GM12891 (cell line): Measurements from ENCODE around the gene XIAP.
"Not testable (repeated sequence)": the region's sequence is repeated elsewhere in the genome, so short reads cannot be mapped to it uniquely, and the experiment has no call there.

Experiments used
- DNase-seq: peaks from one replicate; pipeline ENCODE4 v3.0.0; 2011; ENCODE audit warnings: low spot score; ENCODE audit not compliant: insufficient read length
- FAIRE-seq: peaks from 2 replicates; lab custom pipeline; 2011; peaks lifted over from hg19 to GRCh38; lab: Jason Lieb, UNC
- PAX5 ChIP-seq: IDR thresholded peaks from 2 replicates; pipeline ENCODE4 v1.6.1; 2011; ENCODE audit warnings: low read length, moderate library complexity, mild to moderate bottlenecking; ENCODE audit not compliant: insufficient read depth, severe bottlenecking
- POLR2A ChIP-seq: IDR thresholded peaks from 2 replicates; pipeline ENCODE4 v1.6.1; 2011; ENCODE audit warnings: low read depth, low read length, control low read depth
- POLR2AphosphoS5 ChIP-seq: IDR thresholded peaks from 2 replicates; pipeline ENCODE4 v1.6.1; 2011; ENCODE audit warnings: low read depth, low read length, control low read depth
- POU2F2 ChIP-seq: IDR thresholded peaks from 2 replicates; pipeline ENCODE4 v1.6.1; 2011; ENCODE audit warnings: low read depth, mild to moderate bottlenecking, control low read depth, low read length, moderate library complexity
- SPI1 ChIP-seq: IDR thresholded peaks from 2 replicates; pipeline ENCODE4 v1.6.1; 2011; ENCODE audit warnings: low read depth, low read length, control low read depth
- TAF1 ChIP-seq: IDR thresholded peaks from 2 replicates; pipeline ENCODE4 v1.6.1; 2011; ENCODE audit warnings: low read depth, low read length, control low read depth

Gene XIAP

DNA sequence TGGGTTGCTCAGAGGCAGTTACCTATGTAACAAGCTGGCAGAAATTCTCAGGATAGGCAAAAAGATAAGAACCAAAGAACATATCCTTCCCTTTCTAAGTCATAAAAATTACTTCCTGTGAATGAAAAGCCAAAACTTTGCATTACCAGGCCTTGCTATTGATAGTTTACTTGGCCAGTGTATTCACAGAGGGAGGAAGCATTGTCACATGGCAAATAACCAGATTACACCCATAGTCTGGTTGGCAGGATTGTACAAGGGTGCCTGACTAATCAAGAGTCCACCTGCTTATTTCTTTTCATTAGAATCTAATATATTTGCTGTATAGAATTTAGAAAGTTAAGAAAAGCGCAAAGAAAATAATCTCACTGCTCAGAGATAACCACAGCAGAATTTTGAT is 14.1 kb downstream of the XIAP start:
- FAIRE-seq (no peak), DNase-seq (no peak)
- TF ChIP-seq TAF1 (no peak), POLR2AphosphoS5 (no peak), POLR2A (no peak), POU2F2 (no peak), PAX5 (no peak), SPI1 (no peak)

DNA sequence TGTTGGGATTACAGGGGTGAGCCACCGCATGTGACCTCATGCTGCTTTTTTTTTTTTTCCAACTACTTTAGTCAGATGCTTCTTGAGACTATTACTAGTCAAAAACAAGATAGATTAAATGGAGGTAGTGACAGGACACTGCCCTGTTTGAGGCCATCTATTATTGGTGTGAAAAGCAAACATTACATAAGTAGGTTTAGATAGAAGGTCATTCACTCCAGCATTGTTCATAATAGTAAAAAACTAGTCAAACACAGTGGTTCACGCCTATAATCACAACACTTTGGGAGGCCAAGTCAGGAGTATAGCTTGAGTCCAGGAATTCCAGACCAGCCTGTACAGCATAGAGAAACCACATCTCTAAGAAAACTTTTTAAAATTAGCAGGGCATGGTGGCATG is 16.3 kb downstream of the XIAP start:
- TF ChIP-seq PAX5, result no peak
- no peak for TF ChIP-seq POLR2AphosphoS5
- TF ChIP-seq POLR2A, result no peak
- no peak for TF ChIP-seq TAF1
- no peak for TF ChIP-seq POU2F2
- no peak for TF ChIP-seq SPI1
- no peak for FAIRE-seq
- no peak for DNase-seq

DNA sequence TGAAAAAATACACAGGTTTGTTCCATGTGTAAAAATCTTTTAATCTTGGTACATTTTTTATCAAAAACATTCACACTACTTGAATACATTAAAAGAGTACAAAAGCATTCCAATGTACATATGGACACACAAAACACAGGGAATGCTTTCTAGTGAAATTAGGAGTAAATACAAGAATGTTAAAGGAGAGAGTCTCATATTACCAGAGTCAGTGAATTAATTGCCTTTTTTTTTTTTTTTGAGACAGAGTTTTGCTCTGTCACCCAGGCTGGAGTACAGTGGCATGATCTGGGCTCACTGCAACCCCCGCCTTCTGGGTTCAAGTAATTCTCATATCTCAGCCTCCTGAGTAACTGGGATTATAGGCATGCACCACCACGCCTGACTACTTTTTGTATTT is 17.0 kb downstream of the XIAP start:
- FAIRE-seq (no peak), DNase-seq (no peak)
- TF ChIP-seq SPI1 (no peak), POU2F2 (no peak), POLR2A (no peak), TAF1 (no peak), POLR2AphosphoS5 (no peak), PAX5 (no peak)

DNA sequence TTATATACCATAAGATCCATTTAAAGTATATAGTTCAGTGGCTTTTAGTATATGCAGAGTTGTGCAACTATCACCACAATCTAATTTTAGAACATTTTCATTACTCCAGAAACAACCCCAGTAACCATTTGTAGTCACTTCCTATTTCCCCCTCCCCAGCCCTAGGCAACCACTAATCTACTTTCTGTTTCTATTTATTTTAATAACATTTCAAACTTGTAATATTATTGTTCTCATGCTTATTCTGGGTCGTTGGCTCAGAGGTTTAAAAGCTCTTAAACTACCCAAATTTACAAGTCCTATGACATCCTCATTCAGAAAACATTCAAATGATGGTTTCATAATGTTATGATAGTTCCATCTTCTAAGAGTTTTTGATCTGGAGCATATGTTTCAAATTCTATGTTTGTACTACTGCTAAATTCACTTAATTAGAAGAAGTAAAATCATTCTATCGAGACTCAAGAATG is 18.4 kb downstream of the XIAP start:
- peak; percentile 83 for FAIRE-seq

GRCh38 chrX:123881330-123881729 is 21.5 kb downstream of the XIAP start:
- DNase-seq (no peak), FAIRE-seq (no peak)
- no peak for TF ChIP-seq SPI1
- no peak for TF ChIP-seq PAX5
- no peak for TF ChIP-seq POU2F2
- TF ChIP-seq TAF1, result no peak
- no peak for TF ChIP-seq POLR2AphosphoS5
- no peak for TF ChIP-seq POLR2A

More for the DNA sequence above, 18.4 kb downstream of the XIAP start:
- DNase-seq, result no peak
- no peak for TF ChIP-seq TAF1
- TF ChIP-seq SPI1, result peak; percentile 66

DNA sequence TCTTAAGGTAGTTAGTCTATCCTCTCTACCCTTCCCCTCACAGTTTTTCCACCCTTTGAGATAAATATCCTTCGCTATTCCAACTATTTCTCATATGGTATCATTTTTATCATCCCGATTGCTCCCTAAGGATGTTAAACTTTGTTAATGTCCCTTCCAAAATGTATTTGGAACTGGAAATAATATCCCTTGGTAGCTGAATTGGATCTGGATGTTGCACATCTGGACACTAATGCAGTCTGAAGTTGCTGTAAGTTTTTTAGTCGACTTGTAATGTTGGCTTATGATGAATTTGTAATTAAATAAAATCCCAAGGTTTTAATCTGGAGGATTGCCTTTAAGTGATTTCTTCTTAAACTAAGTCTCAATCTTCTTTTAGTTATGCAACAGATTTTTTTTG is 22.5 kb downstream of the XIAP start:
- FAIRE-seq (no peak), DNase-seq (no peak)
- TF ChIP-seq TAF1 (no peak), PAX5 (no peak), SPI1 (no peak), POLR2A (no peak), POU2F2 (no peak), POLR2AphosphoS5 (no peak)

DNA sequence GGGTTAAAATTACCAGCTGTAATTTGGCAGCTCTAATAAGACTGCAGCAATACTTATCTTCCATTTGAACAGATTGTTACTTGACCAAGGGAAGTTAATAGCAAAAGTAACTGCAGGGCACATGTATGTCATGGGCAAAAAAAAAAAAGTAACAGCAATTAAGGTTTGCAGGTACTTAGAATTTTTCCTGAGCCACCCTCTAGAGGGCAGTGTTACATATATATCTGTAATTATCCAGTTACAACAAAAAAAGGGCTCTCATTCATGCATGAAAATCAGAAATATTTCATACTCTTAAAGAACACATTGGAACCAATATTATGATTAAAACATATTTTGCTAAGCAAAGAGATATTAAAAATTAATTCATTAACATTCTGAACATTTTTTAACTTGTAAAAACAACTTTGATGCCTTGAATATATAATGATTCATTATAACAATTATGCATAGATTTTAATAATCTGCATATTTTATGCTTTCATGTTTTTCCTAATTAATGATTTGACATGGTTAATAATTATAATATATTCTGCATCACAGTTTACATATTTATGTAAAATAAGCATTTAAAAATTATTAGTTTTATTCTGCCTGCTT is 25.1 kb downstream of the XIAP start:
- DNase-seq, result peak; percentile 6
- TF ChIP-seq PAX5 (no peak), POLR2AphosphoS5 (no peak), SPI1 (no peak), POU2F2 (no peak), POLR2A (no peak), TAF1 (no peak)
- no peak for FAIRE-seq

DNA sequence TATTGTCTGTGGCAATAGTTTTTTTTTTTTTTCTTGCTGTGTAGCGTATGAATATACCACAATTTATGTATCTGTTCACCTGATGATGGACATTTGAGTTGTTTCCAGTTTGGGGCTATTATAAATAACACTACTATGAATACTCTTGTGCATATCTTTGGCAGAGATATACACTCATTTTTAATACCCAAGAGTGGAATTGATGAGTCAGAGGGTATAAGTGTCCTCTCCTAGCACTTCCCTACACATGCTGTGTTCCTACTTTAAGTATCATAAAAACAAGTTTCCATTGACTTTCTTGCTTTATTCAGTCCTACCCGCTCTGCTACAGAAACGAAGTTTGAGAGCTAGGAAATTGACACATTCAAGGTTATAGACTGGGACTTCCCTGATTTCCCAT is 39.8 kb downstream of the XIAP start:
- peak; percentile 51 for FAIRE-seq

DNA sequence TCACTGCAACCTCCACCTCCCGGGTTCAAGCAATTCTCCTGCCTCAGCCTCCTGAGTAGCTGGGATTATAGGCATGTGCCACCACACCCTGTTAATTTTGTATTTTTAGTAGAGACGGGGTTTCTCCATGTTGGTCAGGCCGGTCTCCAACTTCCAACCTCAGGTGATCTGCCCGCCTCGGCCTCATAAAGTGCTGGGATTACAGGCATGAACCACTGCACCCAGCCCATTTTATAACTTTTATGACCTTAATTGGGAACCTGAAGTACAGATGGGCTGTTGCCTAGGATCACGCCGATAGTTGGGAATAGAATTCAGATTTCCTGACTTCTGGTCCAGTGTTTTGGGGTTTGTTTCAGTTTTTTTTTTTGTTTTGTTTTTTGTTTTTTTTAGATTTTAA is 43.4 kb downstream of the XIAP start:
- not testable (repeated sequence) for FAIRE-seq, DNase-seq

More for the DNA sequence above, 39.8 kb downstream of the XIAP start:
- no peak for DNase-seq
- TF ChIP-seq TAF1 (no peak), POLR2A (no peak), SPI1 (no peak), POU2F2 (no peak), POLR2AphosphoS5 (no peak), PAX5 (no peak)

DNA sequence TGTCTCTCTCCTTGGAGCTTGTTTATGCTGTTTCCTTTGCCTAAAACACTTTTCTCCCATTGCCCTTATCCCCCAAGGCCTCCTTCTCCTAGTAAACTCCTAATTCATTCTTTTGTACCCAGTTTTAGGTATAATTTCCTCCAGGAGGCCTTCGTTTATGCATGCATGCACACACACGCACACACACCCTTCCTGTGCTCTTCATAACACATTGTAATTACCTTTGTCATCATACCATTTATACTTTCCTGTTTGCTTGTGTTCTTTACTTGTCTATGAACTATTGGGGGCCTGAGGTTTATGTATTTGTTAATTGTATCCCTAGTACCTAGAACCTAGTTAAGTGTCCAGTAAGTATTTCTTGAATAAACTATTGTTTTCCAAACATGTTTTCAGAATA is 45.5 kb downstream of the XIAP start:
- DNase-seq (no peak), FAIRE-seq (no peak)
- TF ChIP-seq TAF1 (no peak), POLR2AphosphoS5 (no peak), POU2F2 (no peak), POLR2A (no peak), PAX5 (no peak), SPI1 (no peak)
